ENCODE data around the gene ATXN1.

Gene ATXN1

DNA sequence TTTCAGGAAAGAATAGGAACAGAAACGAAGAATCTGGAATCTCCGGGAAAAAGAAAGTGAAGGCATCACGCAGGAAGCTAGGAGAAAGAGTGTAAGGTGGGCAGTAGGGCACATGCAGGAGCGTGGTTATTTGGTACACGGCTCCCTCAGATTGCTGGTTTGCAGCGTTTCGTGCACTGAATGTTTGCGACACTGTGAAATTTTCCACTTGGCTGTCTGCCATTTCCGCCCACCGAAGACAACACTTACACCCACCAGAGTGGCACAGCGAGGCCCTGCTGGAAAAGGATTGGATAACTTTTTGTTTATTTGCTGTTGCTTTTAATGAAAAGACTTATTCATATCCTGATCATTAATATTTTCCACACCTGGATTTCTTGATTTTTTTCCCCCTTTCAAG lies 274.6 kb downstream of the ATXN1 start:
- peak in 1 of 2 donors; percentile 32 for DNase-seq (ENCODE audit: low read depth in 1 of 2, low spot score in 1 of 2)

- DNase-seq (ENCODE audit: low read depth in 1 of 2, low spot score in 1 of 2) = no peak
Observed at GRCh38 chr6:16483315-16483875, 277.9 kb downstream of the ATXN1 start.

- no peak for DNase-seq (ENCODE audit: low read depth in 1 of 2, low spot score in 1 of 2)
Observed at GRCh38 chr6:16482702-16483314, 278.5 kb downstream of the ATXN1 start.

DNA sequence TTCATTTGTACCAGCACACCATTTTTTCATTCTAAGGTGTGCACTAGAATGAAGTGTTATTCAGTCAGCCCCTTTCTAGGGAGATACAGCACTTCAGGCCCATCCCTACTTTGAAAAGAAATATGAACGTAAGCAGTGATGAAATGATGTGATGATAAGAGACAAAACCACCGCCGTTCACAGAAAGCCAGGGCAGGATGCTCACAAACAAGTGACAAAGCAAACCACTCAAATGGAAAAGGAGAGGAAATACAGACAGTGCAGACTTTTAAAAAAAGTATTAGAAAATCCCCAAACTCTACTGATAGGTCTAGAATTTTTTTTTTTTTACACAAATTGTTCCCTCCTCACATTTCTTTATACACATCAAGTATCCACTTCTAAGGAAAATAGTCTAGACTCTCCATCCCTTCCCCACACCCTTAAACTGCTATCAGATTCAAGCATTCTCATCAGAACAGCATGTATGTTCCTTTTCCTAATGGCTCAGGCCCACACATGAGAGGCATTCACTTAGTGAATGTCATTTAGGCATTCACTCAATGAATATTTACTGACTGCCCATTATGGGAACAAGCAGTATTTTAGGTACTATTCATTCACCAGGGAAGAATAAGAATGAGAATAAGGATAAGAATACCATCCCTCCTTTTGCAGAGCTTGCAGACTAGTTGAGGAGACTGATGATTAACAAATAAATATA lies 279.4 kb downstream of the ATXN1 start:
- DNase-seq (ENCODE audit: low read depth in 1 of 2, low spot score in 1 of 2) = peak in 1 of 2 donors; percentile 59

DNA sequence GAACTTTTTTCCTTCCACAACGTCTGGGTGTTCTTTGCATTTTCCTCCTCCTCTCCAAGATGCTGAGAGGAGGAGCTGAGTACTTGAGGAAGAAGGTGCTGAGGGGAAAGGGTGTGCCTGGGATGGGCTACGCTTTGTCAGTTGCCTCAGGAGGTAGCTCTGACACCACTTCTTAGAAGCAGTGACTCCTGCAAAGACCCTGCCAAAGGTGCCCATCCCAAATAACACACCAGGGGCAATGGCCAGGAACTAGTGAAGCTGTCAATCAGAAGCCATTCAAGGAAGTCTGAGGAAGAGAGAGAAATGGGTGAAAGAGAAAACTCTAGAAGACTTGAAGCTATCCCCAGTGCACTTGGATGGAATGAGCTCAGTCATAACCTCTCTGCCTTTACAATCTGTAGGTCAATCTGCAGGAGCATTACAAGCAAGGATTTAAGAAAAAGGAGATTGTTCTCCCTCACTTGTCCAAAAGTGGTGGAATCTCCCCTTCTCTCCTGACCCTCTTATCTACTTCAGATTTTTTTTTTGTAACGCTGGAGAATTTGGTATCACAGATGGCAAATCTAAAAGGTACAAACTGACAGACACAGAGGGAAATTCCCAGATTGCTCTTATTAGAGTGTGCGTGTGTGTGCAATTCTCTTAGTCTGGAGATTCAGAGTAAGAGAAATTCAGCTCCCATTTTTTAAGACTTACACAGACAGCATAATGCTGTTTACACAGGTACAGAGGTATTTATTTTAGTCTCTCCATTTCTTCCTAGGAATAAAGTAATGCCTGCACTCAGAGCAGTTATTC lies 280.3 kb downstream of the ATXN1 start:
- DNase-seq (ENCODE audit: low read depth in 1 of 2, low spot score in 1 of 2) = no peak

DNA sequence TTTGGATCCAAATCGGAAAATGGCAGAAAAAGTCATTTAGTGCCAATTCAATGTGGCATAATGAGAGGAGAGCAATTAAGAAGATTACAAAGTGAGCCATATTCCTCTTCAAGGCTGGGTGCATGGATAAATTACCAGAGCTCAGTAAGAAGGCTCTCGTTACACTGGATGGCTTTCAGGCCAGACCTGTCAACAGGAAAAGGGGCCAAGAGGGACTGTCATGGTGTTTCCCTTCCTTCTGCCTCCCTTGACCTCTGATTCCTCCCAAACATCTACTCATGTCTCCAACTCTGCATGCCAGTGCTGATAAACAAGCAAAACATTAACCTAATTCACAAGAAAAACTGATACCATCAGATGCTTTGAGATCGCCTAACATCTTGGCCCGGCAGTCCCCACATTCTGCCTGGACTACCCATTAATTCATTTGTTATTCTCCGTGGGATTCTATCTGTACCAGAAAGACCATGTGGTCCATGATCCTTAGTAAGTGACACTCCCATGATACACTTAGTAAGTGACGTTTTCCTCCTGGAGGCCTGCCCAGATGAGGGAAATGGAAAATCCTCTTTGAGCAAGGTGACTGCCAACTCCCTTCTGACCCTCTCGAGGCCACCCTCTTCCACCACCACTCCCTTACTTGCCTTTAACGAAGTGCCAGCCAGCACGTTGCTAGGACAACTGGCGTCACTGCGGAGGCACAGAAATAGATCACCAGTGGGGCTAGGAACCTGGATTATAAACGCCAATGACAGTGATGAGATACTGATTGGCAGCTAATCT lies 283.7 kb downstream of the ATXN1 start:
- no peak for DNase-seq (ENCODE audit: low read depth in 1 of 2, low spot score in 1 of 2)

GRCh38 chr6:16476861-16477260 lies 284.4 kb downstream of the ATXN1 start:
- DNase-seq (ENCODE audit: low read depth in 1 of 2, low spot score in 1 of 2) = no peak

DNA sequence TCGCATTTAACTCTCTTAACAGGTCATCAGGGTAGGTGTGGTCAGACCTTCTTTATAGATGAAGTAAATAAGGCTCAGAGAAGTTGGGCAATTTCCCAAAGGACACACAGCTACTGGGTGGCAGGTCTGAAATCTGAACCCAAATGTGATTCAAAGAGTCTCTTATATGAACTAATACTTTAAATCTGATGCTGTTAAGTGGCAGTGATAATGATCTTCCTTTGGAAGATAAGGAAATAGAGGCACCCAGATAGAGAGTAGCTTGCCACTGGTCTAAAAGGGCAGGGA lies 285.8 kb downstream of the ATXN1 start:
- no peak for DNase-seq (ENCODE audit: low read depth in 1 of 2, low spot score in 1 of 2)

- no peak for DNase-seq (ENCODE audit: low read depth in 1 of 2, low spot score in 1 of 2)
Observed at GRCh38 chr6:16474772-16475493, 286.3 kb downstream of the ATXN1 start.

DNA sequence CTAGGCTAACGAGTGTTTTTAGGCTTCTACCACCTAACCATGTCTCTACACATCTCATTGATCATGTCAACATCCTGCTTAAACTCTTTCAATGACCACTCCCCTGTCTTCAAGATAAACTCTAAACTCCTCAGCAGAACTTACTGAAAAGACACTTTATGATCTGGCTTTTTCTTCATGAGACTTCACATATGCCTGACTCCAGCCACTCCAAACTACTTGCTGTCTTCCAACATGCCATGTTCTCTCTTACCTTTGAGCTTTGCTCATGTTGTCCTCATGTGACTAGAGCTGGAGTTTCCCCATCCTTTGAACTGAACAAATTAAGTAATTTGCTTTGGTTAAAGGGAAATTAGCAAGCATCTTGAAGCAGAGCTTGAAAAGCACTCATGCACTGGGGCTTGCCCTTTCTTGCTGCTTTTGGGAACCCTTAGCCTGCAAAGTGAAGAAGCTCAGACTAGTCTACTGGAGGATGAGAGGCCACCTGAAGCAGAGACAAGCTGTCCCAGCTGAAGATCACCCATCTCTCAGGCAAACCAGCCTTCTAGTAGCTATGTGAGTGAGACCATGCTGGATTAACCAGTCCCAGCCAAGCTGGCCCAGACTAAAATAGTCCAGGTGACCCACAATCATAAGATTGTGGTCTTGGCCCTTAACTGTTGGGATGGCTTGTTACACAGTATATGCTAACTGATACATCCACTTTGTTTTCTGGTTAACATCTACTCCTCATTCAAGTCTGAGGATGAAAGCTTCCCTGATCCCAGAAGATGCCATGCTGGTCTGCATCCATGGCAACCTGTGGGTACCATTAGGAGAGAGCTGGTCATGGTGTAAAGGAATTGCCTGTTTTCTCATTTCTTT lies 287.1 kb downstream of the ATXN1 start:
- no peak for DNase-seq (ENCODE audit: low read depth in 1 of 2, low spot score in 1 of 2)

- DNase-seq (ENCODE audit: low read depth in 1 of 2, low spot score in 1 of 2) = no peak
Observed at GRCh38 chr6:16473184-16473907, 287.9 kb downstream of the ATXN1 start.

- no peak for DNase-seq (ENCODE audit: low read depth in 1 of 2, low spot score in 1 of 2)
Observed at GRCh38 chr6:16472349-16473069, 288.8 kb downstream of the ATXN1 start.

DNA sequence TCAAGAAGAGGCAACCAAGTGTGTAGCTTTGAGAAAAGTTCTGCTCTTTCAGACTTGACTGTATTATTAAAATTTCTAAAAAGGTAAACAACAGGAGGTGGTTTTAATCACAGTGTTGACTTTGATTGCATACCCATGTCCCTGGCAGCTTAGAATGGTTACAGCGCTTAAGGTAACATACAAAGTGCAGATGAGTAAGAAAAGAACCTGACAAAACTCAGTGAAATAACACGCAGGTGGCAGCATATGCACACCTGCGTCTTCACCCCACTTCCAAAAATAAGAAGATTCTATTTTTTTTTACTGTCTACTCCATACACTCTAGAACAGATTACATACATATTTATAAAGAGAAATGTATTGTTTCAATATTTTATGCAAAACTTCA lies 289.4 kb downstream of the ATXN1 start:
- DNase-seq (ENCODE audit: low read depth in 1 of 2, low spot score in 1 of 2) = no peak

DNA sequence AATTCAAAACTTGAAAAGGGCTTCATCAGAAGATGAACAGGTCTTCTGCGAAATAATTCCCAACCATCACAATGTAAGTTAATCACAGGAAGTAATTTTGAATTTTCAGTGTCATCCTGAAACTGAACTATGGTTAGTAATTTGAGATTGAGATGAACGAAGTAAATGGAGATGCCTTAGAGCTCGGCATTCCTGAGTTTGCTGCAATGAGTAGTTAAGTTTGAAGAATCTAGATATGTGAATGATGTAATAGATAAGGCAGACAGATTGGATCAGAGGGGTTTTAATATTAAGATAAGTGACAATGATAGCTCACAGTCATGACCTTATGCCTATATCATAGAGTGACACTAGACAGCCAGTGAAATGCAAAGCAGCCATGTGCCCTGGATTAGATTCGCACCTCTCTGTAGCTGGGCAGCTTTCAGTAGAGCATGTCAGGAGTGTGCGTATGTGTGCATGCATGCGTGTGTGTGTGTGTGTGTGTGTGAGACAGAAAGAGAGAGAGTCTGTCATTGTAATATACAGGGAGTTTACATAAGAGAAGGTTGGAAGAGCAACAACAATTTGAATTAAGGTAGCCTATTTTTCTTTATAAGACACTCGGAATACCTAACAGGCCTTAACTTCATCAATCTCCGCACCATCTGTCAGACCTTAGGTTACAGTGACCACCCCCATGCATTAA lies 289.9 kb downstream of the ATXN1 start:
- no peak for DNase-seq (ENCODE audit: low read depth in 1 of 2, low spot score in 1 of 2)

DNA sequence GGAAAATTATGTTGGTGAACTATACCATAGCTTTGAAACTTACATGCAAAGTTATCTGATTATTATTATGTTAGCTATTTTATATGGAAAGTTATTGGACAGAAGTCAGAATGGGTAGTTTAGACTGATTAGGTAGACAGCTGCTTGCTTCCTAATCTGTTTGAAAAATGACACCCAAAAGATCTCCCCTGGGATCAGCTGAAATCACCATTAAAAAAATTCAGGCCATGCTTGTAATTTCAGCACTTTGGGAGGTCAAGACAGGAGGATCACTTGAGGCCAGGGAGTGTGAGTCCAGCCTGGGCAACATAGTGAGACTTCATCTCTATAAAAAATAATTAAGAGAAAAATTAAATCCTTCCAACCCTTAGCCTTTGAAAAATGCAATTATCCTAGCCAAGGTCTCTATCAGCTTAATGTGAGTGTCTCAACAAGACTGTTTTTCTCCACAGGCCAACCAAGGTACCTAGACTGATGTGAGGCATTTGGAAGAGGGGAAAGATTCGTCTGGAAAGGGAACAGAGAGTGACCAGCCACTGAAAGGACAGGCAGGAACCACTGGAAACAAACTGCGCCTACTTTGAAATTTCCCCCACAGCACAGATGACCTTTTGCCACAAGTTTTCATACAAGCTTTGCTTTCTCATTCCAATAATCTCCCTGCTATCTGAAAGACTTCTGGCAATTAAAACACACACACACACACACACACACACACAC lies 290.6 kb downstream of the ATXN1 start:
- DNase-seq (ENCODE audit: low read depth in 1 of 2, low spot score in 1 of 2) = no peak

- DNase-seq (ENCODE audit: low read depth in 1 of 2, low spot score in 1 of 2) = no peak
Observed at GRCh38 chr6:16468991-16469615, 292.2 kb downstream of the ATXN1 start.

Measured in activated CD4-positive, alpha-beta T cell treated with anti-CD3 and anti-CD28 coated beads, Interleukin-2, amount 50 U/mL, for 24 hours (primary cell).